NCI-H2107 treated with DMSO at 0.1 percent for 48 hours (cell line): ENCODE data around the gene COL18A1.
A peak's percentile ranks its signal among the peaks of the same experiment; 100 is the strongest.
"Not testable (repeated sequence)": the region's sequence is repeated elsewhere in the genome, so short reads cannot be mapped to it uniquely, and the experiment has no call there.

Experiments
- DNase-seq: peaks from one replicate; lab custom pipeline; 2025; ENCODE audit not compliant: unreplicated experiment; lab: John Stamatoyannopoulos, UW

Gene COL18A1

DNA sequence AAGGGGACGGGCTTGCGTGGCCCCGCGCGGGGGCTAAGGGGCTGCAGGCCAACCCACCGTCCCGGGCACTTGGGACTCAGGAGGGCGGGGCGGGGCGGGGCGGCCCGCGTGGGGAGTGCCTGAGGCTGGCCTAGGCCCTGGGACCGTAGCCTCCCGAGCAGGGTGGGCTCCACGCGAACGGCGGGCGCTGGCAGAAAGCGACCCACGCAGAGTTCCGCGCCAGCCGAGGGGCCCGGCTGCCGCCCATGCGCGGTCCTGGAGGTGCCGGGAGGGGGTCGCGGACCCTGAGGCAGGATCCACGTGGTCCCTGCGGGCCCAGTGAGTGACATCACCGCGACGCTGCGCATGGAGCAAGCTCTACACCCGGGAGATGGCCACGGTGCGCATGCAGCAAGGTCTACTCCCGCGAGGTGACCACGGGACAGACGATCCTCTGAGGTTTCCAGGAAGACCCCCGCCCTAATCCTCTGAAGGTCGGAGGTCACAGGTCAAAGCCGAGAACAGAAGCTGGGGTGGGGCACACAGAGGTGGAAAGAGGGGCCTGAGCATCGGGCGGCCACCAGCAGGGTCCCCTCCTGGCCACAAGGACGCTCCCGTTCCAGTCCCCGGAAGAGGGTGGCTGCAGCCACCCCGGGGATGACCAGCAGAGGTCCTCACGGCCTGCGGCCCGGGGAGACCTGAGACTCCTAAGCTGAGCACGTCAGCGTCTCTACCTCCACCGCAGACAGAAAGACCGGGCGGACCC is 150.8 kb downstream of the COL18A1 start:
- peak; percentile 9 for DNase-seq

DNA sequence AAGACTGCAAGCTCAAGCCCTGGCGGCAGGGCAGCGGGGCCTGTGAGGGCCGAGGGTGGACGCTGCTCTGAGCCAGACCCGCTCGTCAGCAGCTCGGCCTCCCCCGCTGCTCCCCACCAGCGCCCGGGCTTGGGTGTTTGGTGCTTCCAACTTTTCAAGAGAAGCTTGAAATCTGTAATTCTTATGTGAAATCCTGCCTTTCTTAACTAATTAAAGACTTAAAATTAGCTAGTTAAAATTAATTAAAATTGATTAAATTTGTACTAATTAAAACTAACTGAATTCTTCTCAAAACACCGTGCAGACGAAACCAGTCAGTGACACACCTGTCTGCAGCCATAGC is 151.3 kb downstream of the COL18A1 start:
- no peak for DNase-seq

GRCh38 chr21:45556645-45557615 is 152.0 kb downstream of the COL18A1 start:
- DNase-seq, result no peak

DNA sequence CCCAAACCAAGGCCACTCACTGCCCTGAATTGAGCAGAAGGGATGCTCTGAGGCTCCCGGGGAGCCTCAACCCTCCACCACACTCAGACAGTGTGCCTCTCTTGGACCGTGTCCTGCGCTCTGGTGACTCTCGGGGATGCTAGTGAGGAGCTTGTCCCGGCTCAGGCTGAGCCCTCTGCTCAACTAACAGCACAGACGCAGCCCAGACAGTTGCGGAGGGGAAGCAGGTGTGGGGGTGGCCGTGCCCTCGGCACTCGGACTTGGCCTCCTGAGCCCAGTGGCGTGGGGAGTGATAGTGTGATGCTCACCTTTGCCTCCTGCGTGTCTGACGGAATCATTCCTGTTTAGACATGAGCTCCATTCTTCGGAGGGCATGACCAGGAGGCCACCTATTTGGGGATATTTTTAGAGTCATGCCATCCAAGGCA is 152.7 kb downstream of the COL18A1 start:
- no peak for DNase-seq

- DNase-seq, result no peak
These were observed 153.2 kb downstream of the COL18A1 start for GRCh38 chr21:45558044-45558721.

- DNase-seq, result no peak
These were observed 154.5 kb downstream of the COL18A1 start for GRCh38 chr21:45559216-45560105.

DNA sequence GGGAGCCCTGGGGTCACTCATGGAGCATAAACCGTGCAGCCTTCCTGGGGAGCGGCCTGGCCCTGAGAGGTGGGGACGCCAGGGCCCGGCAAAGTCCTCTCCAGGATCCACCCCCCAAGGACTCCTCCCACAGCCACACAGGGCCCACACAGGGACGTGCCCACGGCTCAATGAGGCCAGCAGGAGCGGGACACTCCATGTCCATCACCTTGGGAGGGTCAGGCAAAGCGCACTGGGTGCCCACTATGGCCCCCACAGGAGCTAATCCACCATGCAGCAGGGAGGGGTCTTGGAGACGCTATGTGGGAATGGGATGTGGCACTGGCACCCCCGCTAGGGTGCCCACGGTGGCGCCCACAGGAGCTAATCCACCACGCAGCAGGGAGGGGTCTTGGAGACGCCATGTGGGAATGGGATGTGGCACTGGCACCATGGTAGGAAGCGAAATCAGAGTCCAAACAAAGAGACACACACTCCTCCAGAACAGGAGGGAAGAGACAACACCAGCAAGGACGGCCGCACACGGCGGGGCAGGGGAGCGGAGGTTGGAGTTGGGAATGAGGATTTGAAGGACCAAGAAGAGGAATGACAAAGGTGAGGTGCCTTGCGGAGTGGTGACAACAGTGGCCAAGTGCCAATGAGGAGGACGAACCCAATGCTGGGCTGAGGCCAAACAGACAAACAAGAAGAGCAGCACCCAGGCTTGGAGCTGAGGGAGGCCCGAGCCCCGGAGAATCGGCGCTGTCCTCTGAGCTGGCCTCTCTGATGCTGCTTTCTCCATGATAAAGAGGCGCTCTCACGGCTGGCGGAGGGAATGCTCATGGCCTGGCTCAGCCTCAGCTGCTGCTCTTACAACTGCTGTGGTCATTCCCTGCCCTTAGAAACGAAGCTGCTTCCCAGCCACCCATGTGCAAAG is 155.4 kb downstream of the COL18A1 start:
- no peak for DNase-seq

DNA sequence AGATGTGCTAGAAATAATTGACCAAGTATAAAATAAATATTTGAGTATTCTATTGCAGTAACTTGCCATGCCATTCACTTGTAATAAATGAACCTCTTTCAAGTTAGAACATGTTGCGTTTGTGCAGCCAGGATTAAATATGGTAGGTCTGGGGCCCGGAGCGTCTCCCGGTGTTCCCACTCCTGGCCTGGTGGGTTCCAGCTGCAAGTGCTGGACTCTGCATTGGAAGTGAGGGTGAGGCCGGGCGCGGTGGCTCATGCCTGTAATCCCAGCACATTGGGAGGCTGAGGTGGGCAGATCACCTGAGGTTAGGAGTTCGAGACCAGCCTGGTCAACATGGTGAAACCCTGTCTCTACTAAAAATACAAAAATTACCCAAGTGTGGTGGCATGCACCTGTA is 156.3 kb downstream of the COL18A1 start:
- DNase-seq, result not testable (repeated sequence)

DNA sequence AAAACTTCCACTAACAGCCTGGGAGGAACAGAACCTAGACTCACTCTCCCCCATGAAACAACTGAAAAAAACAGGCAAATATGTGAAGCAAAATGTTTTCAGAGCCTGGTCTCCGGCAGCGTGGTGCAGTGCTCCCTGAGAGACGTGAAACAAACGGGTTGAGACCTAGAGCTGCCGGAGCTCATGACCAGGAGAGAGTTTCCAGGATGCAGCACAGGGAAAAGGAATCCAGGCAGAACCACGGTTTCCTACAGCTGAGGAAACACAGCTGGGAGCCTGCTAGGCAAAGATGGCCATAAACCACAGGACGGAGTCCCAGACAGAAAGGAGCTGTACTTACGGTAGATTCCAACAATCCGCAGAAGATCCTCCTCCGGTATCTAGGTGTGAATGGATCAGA is 157.4 kb downstream of the COL18A1 start:
- DNase-seq, result no peak

GRCh38 chr21:45562965-45563364 is 158.0 kb downstream of the COL18A1 start:
- DNase-seq, result no peak
